SK-N-SH treated with all-trans-retinoic acid at 6 μM for 48 hours (cell line): ENCODE measurements around the gene CEP152.

Experiments
- ATAC-seq: fragments of 200-7000 bp; cut with Tn5 transposase; 3 replicates; pipeline ENCODE4 v1.9.1; 2020; ENCODE audit warnings: mild to moderate bottlenecking, moderate library complexity
- BACH2 ChIP-seq: fragments of 250-450 bp; sonication (Bioruptor Pico); IDR thresholded peaks from 2 replicates; pipeline ENCODE4 v1.9.0; 2021; ENCODE audit warnings: mild to moderate bottlenecking, borderline replicate concordance
- ISL1 ChIP-seq: fragments of 250-450 bp; sonication (Bioruptor Pico); IDR thresholded peaks from 2 replicates; pipeline ENCODE4 v2.1.2; 2022; ENCODE audit warnings: mild to moderate bottlenecking, moderate library complexity
- OSR1 ChIP-seq: fragments of 250-450 bp; sonication (Bioruptor Pico); IDR thresholded peaks from 2 replicates; pipeline ENCODE4 v1.8.0; 2022; ENCODE audit warnings: moderate library complexity, mild to moderate bottlenecking, inconsistent platforms
- POU6F1 ChIP-seq: fragments of 250-450 bp; sonication (Bioruptor Pico); IDR thresholded peaks from 2 replicates; pipeline ENCODE4 v1.8.0; 2021; ENCODE audit warnings: low read depth, mild to moderate bottlenecking, moderate library complexity, borderline replicate concordance
- PPARA ChIP-seq: fragments of 250-450 bp; sonication (Bioruptor Pico); IDR thresholded peaks from 2 replicates; pipeline ENCODE4 v1.5.0; 2020; ENCODE audit warnings: mild to moderate bottlenecking, borderline replicate concordance
- TCF4 ChIP-seq: fragments of 250-450 bp; sonication (Bioruptor Pico); IDR thresholded peaks from 2 replicates; pipeline ENCODE4 v1.8.0; 2021; ENCODE audit warnings: mild to moderate bottlenecking, moderate library complexity, borderline replicate concordance
- TSHZ2 ChIP-seq: fragments of 250-450 bp; sonication (Bioruptor Pico); IDR thresholded peaks from 2 replicates; pipeline ENCODE4 v1.5.0; 2020; ENCODE audit warnings: mild to moderate bottlenecking, moderate library complexity
- ZFP3 ChIP-seq: fragments of 250-450 bp; sonication (Bioruptor Pico); IDR thresholded peaks from 2 replicates; pipeline ENCODE4 v1.5.0; 2020; ENCODE audit warnings: mild to moderate bottlenecking, moderate library complexity
- ZFP30 ChIP-seq: fragments of 450-650 bp; formaldehyde crosslinking; IDR thresholded peaks from 2 replicates; pipeline ENCODE4 v1.5.0; 2022; ENCODE audit warnings: mild to moderate bottlenecking, moderate library complexity
- ZNF70 ChIP-seq: fragments of 450-650 bp; formaldehyde crosslinking; IDR thresholded peaks from 2 replicates; pipeline ENCODE4 v1.5.0; 2020; ENCODE audit warnings: mild to moderate bottlenecking, moderate library complexity
- ZNF8 ChIP-seq: fragments of 450-650 bp; formaldehyde crosslinking; IDR thresholded peaks from 2 replicates; pipeline ENCODE4 v1.5.0; 2020; ENCODE audit warnings: mild to moderate bottlenecking, moderate library complexity
- TF ChIP-seq, protein P1 (sequence below): fragments of 250-450 bp; sonication (Bioruptor Pico); IDR thresholded peaks from 2 replicates; pipeline ENCODE4 v1.5.1; 2021; ENCODE audit warnings: mild to moderate bottlenecking, moderate library complexity
- TF ChIP-seq, protein P2 (sequence below): fragments of 250-450 bp; sonication (Bioruptor Pico); IDR thresholded peaks from 2 replicates; pipeline ENCODE4 v1.8.0; 2020; ENCODE audit warnings: mild to moderate bottlenecking, moderate library complexity, borderline replicate concordance

Gene CEP152

GRCh38 chr15:48705381-48705780, 105.5 kb downstream of the CEP152 start:
- no peak for ATAC-seq
- TF ChIP-seq TSHZ2 (CRISPR knock-in tag) (no peak), ZFP30 (CRISPR knock-in tag) (peak; percentile 90)
- TF ChIP-seq, protein P1, sequence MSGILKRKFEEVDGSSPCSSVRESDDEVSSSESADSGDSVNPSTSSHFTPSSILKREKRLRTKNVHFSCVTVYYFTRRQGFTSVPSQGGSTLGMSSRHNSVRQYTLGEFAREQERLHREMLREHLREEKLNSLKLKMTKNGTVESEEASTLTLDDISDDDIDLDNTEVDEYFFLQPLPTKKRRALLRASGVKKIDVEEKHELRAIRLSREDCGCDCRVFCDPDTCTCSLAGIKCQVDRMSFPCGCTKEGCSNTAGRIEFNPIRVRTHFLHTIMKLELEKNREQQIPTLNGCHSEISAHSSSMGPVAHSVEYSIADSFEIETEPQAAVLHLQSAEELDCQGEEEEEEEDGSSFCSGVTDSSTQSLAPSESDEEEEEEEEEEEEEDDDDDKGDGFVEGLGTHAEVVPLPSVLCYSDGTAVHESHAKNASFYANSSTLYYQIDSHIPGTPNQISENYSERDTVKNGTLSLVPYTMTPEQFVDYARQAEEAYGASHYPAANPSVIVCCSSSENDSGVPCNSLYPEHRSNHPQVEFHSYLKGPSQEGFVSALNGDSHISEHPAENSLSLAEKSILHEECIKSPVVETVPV (CRISPR knock-in tag), result no peak

GRCh38 chr15:48703544-48703943, 107.3 kb downstream of the CEP152 start:
- ATAC-seq, result peak; percentile 96
- TF ChIP-seq ISL1 (CRISPR knock-in tag), result peak; percentile 69
- TF ChIP-seq ZNF70 (CRISPR knock-in tag), result no peak

DNA sequence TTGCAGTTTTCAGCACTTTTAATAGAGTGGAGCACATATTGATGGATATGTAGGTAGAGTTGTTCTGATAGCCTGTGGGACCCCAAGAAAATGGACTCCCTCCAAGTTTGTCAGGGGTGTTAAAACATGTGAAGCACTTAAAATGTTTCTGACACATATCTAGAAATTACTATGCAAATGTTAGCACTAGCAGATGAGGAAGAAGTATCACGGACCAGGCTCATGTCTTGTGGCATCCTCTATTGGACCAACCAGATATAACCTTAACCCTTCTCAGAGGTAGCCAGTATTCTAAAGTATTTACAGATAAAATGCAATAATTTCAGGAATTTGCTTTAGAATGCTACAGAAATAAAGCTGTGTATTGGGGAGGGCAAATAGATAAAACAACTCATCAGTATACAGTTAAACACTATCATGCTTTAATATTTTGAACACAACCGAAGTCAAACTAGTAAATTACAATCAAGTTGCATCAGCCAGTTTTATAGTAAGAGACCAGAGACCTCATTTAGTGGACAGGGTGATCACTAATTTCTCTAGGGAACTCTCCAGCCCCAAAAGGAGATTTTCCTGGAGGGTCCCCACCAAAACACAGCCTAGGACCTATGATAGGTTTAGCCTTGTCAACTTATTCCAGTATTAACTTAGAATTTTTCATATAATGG, 108.2 kb downstream of the CEP152 start:
- ATAC-seq, result peak; percentile 42
- TF ChIP-seq, protein P2, sequence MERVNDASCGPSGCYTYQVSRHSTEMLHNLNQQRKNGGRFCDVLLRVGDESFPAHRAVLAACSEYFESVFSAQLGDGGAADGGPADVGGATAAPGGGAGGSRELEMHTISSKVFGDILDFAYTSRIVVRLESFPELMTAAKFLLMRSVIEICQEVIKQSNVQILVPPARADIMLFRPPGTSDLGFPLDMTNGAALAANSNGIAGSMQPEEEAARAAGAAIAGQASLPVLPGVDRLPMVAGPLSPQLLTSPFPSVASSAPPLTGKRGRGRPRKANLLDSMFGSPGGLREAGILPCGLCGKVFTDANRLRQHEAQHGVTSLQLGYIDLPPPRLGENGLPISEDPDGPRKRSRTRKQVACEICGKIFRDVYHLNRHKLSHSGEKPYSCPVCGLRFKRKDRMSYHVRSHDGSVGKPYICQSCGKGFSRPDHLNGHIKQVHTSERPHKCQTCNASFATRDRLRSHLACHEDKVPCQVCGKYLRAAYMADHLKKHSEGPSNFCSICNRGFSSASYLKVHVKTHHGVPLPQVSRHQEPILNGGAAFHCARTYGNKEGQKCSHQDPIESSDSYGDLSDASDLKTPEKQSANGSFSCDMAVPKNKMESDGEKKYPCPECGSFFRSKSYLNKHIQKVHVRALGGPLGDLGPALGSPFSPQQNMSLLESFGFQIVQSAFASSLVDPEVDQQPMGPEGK (CRISPR knock-in tag), result no peak
- no peak for TF ChIP-seq TCF4 (CRISPR knock-in tag)
- TF ChIP-seq, all 23 proteins: peak for 0

- ATAC-seq, result peak; percentile 5; the same call in 1 of the 3 replicates
- TF ChIP-seq ZNF70 (CRISPR knock-in tag), result no peak
- no peak for TF ChIP-seq OSR1 (CRISPR knock-in tag)
- TF ChIP-seq, protein P1 (CRISPR knock-in tag), result no peak
- TF ChIP-seq PPARA (CRISPR knock-in tag), result no peak
These were observed 114.1 kb downstream of the CEP152 start for GRCh38 chr15:48696627-48697312.

DNA sequence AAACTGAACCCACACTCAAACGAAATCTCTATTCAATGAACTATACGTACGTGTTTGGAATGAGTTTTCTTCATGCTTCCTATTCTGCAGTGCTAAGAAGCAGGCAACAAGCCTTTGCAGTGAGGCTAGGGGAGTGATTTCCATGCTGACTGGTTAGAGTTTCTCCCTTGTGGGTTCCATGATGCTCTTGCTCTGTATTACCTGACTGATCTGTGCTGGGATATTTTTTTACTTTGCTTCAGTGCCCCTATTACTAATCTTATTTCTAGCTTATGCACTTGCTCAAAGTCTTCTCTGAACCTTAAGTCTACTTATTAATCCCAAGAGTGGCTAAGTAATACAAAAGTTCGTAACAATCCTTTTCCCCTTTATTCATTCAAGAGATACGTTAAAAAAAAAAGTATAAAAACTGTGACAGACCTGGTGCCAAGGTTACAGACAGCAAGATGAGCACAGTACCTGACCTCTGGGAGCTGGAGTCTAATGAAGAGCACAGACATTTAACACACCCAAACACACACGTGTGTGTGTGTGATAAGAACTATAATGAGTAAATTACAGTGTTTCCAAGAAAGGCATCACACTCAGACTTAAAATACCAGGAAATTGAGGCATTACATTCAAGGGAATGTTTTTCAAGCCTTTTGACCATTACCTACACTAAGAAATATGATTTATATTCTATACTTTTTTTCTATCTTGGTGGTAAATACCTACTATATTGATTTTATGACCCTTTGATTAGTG, 114.9 kb downstream of the CEP152 start:
- TF ChIP-seq ZNF8 (CRISPR knock-in tag) (no peak), POU6F1 (CRISPR knock-in tag) (no peak), ZFP3 (CRISPR knock-in tag) (no peak), BACH2 (CRISPR knock-in tag) (no peak)
- peak; percentile 31 for ATAC-seq
